ENCODE data around the gene PCYT1B.
A peak's percentile ranks its signal among the peaks of the same experiment; 100 is the strongest.

Gene PCYT1B

GRCh38 chrX:24648495-24648894, 1.3 kb upstream of the PCYT1B start:
- Histone ChIP-seq H3K9me3 (ENCODE audit: insufficient read depth, low read depth, low read length) (no peaks in the 10 kb centered on the region), H2AFZ (ENCODE audit: low read length) (no peak overlapping the region), H3F3A (ENCODE audit: low read depth) (no peaks in the 10 kb centered on the region), H3K4me2 (ENCODE audit: low read depth, low read length, poor library complexity, severe bottlenecking) (peak overlapping the region; percentile 86), H3K79me2 (ENCODE audit: insufficient read depth, low read length) (peaks cover 34% of the 10 kb centered on the region), H3K4me3 (ENCODE audit: low read length, poor library complexity, severe bottlenecking) (peak overlapping the region; percentile 96), H3K9me2 (replicated peaks; ENCODE audit: low read depth, low read length) (no peaks in the 10 kb centered on the region), H3K36me3 (ENCODE audit: insufficient read depth, low read length) (no peaks in the 10 kb centered on the region), H3K4me1 (ENCODE audit: insufficient read depth, low read length, poor library complexity, severe bottlenecking) (peaks cover 29% of the 10 kb centered on the region), H3K9ac (ENCODE audit: low read depth, low read length, poor library complexity, severe bottlenecking) (peak overlapping the region; percentile 82), H3K27me3 (ENCODE audit: insufficient read depth, low read length, poor library complexity, severe bottlenecking) (no peaks in the 10 kb centered on the region), H4K20me1 (ENCODE audit: insufficient read depth, low read length, poor library complexity, severe bottlenecking) (peaks cover 8% of the 10 kb centered on the region)
- TF ChIP-seq EZH2phosphoT487 (IDR thresholded peaks at IDR 0.05; ENCODE audit: borderline replicate concordance): no peak
- TF ChIP-seq CTCF (conservative IDR thresholded peaks at IDR 0.05; ENCODE audit: low read length): no peak

- Histone ChIP-seq H3K9me3 (ENCODE audit: insufficient read depth, low read depth, low read length) (no peaks in the 10 kb centered on the region), H3K79me2 (ENCODE audit: insufficient read depth, low read length) (peaks cover 51% of the 10 kb centered on the region), H3K9me2 (replicated peaks; ENCODE audit: low read depth, low read length) (no peaks in the 10 kb centered on the region), H3K4me2 (ENCODE audit: low read depth, low read length, poor library complexity, severe bottlenecking) (peak overlapping the region; percentile 86), H3K27me3 (ENCODE audit: insufficient read depth, low read length, poor library complexity, severe bottlenecking) (no peaks in the 10 kb centered on the region), H2AFZ (ENCODE audit: low read length) (peak overlapping the region; percentile 60; the same call in 1 of the 2 replicates), H3K9ac (ENCODE audit: low read depth, low read length, poor library complexity, severe bottlenecking) (peak overlapping the region; percentile 93), H3K4me1 (ENCODE audit: insufficient read depth, low read length, poor library complexity, severe bottlenecking) (peaks cover 39% of the 10 kb centered on the region), H3K4me3 (ENCODE audit: low read length, poor library complexity, severe bottlenecking) (peak overlapping the region; percentile 96), H4K20me1 (ENCODE audit: insufficient read depth, low read length, poor library complexity, severe bottlenecking) (peaks cover 16% of the 10 kb centered on the region), H3K36me3 (ENCODE audit: insufficient read depth, low read length) (no peaks in the 10 kb centered on the region), H3F3A (ENCODE audit: low read depth) (no peaks in the 10 kb centered on the region)
- TF ChIP-seq EZH2phosphoT487 (IDR thresholded peaks at IDR 0.05; ENCODE audit: borderline replicate concordance): no peak
- TF ChIP-seq CTCF (conservative IDR thresholded peaks at IDR 0.05; ENCODE audit: low read length): no peak
Measured at GRCh38 chrX:24646745-24647182, 383 bp downstream of the PCYT1B start.

- Histone ChIP-seq H3K79me2 (ENCODE audit: insufficient read depth, low read length) (peaks cover 59% of the 10 kb centered on the region), H3K36me3 (ENCODE audit: insufficient read depth, low read length) (no peaks in the 10 kb centered on the region), H2AFZ (ENCODE audit: low read length) (peak overlapping the region; percentile 60), H3K9ac (ENCODE audit: low read depth, low read length, poor library complexity, severe bottlenecking) (peak overlapping the region; percentile 93), H3K4me2 (ENCODE audit: low read depth, low read length, poor library complexity, severe bottlenecking) (peak overlapping the region; percentile 86), H3K27me3 (ENCODE audit: insufficient read depth, low read length, poor library complexity, severe bottlenecking) (no peaks in the 10 kb centered on the region), H3K9me3 (ENCODE audit: insufficient read depth, low read depth, low read length) (no peaks in the 10 kb centered on the region), H3F3A (ENCODE audit: low read depth) (no peaks in the 10 kb centered on the region), H3K9me2 (replicated peaks; ENCODE audit: low read depth, low read length) (no peaks in the 10 kb centered on the region), H3K4me1 (ENCODE audit: insufficient read depth, low read length, poor library complexity, severe bottlenecking) (peaks cover 43% of the 10 kb centered on the region), H4K20me1 (ENCODE audit: insufficient read depth, low read length, poor library complexity, severe bottlenecking) (peaks cover 18% of the 10 kb centered on the region), H3K4me3 (ENCODE audit: low read length, poor library complexity, severe bottlenecking) (peak overlapping the region; percentile 96)
- no peak for TF ChIP-seq CTCF (conservative IDR thresholded peaks at IDR 0.05; ENCODE audit: low read length)
- TF ChIP-seq EZH2phosphoT487 (IDR thresholded peaks at IDR 0.05; ENCODE audit: borderline replicate concordance): no peak
Measured at GRCh38 chrX:24646006-24646405, 1.1 kb downstream of the PCYT1B start.

Data from Loucy (cell line).